ENCODE results near the gene RNU6-7. TPM values are rescaled to one million over a fixed set of nuclear protein-coding genes. Genes with fewer than 3 reads are reported as not detected.

Gene RNU6-7
- total RNA-seq, 1 donor from 2014 or later, result not detected

- no peak for TF ChIP-seq CTCF (IDR thresholded peaks at IDR 0.05; ENCODE audit: unreplicated experiment)
- Mint-ChIP-seq H3K4me1 (no peaks in the 10 kb centered on the region), H3K27ac (peak overlapping the region; percentile 11), H3K36me3 (no peaks in the 10 kb centered on the region), H3K4me3 (no peak overlapping the region), H3K27me3 (ENCODE audit: low read depth) (no peaks in the 10 kb centered on the region), H3K9me3 (peaks cover 10% of the 10 kb centered on the region)
- DNase-seq (ENCODE audit: low spot score in 2 of 2, unreplicated experiment in 2 of 2), result no peak
Observed at GRCh38 chr14:32190673-32191072, 11.2 kb upstream of the RNU6-7 start.

- Mint-ChIP-seq H3K9me3 (peaks cover 5% of the 10 kb centered on the region), H3K27me3 (ENCODE audit: low read depth) (no peaks in the 10 kb centered on the region), H3K27ac (no peak overlapping the region), H3K4me1 (peaks cover 2% of the 10 kb centered on the region), H3K4me3 (no peak overlapping the region), H3K36me3 (no peaks in the 10 kb centered on the region)
- no peak for DNase-seq (ENCODE audit: low spot score in 2 of 2, unreplicated experiment in 2 of 2)
- TF ChIP-seq CTCF (IDR thresholded peaks at IDR 0.05; ENCODE audit: unreplicated experiment), result no peak
Observed at GRCh38 chr14:32192712-32193373, 9.0 kb upstream of the RNU6-7 start.

- Mint-ChIP-seq H3K27ac (no peak overlapping the region), H3K9me3 (peaks cover 5% of the 10 kb centered on the region), H3K4me3 (no peak overlapping the region), H3K4me1 (peaks cover 2% of the 10 kb centered on the region), H3K27me3 (ENCODE audit: low read depth) (no peaks in the 10 kb centered on the region), H3K36me3 (no peaks in the 10 kb centered on the region)
- DNase-seq (ENCODE audit: low spot score in 2 of 2, unreplicated experiment in 2 of 2), result no peak
- TF ChIP-seq CTCF (IDR thresholded peaks at IDR 0.05; ENCODE audit: unreplicated experiment), result no peak
Observed at GRCh38 chr14:32193532-32193931, 8.3 kb upstream of the RNU6-7 start.

- TF ChIP-seq CTCF (IDR thresholded peaks at IDR 0.05; ENCODE audit: unreplicated experiment), result no peak
- no peak overlapping the region for H3K27ac Mint-ChIP-seq
Observed at GRCh38 chr14:32195636-32196035, 6.2 kb upstream of the RNU6-7 start.

GRCh38 chr14:32197919-32198318, 3.9 kb upstream of the RNU6-7 start:
- no peak for TF ChIP-seq CTCF (IDR thresholded peaks at IDR 0.05; ENCODE audit: unreplicated experiment)
- H3K36me3 Mint-ChIP-seq, result no peaks in the 10 kb centered on the region
- H3K4me1 Mint-ChIP-seq, result peaks cover 10% of the 10 kb centered on the region
- DNase-seq (ENCODE audit: low spot score in 2 of 2, unreplicated experiment in 2 of 2), result no peak
- H3K4me3 Mint-ChIP-seq, result no peak overlapping the region
- no peaks in the 10 kb centered on the region for H3K9me3 Mint-ChIP-seq
- no peak overlapping the region for H3K27ac Mint-ChIP-seq
- no peaks in the 10 kb centered on the region for H3K27me3 Mint-ChIP-seq (ENCODE audit: low read depth)

More at GRCh38 chr14:32195636-32196035, 6.2 kb upstream of the RNU6-7 start:
- H3K36me3 Mint-ChIP-seq, result no peaks in the 10 kb centered on the region
- H3K4me1 Mint-ChIP-seq, result peaks cover 7% of the 10 kb centered on the region
- no peaks in the 10 kb centered on the region for H3K27me3 Mint-ChIP-seq (ENCODE audit: low read depth)
- H3K9me3 Mint-ChIP-seq, result peaks cover 5% of the 10 kb centered on the region
- no peak for DNase-seq (ENCODE audit: low spot score in 2 of 2, unreplicated experiment in 2 of 2)
- no peak overlapping the region for H3K4me3 Mint-ChIP-seq

Data from mesothelial cell of epicardium (in vitro differentiated cells).